SK-N-SH (cell line): Measurements from ENCODE around the gene ZNF277.

Experiments
- ELF1 ChIP-seq: IDR thresholded peaks from 2 replicates; pipeline ENCODE4 v1.4.0; 2012
- MXI1 ChIP-seq: IDR thresholded peaks from 2 replicates; pipeline ENCODE4 v1.6.1; 2012; ENCODE audit warnings: mild to moderate bottlenecking, low read depth, low read length, improper control_type of control experiment
- NFIC ChIP-seq: IDR thresholded peaks from 2 replicates; pipeline ENCODE4 v1.4.0; 2012; ENCODE audit warnings: borderline replicate concordance
- POLR2AphosphoS5 ChIP-seq: IDR thresholded peaks from 2 replicates; pipeline ENCODE4 v1.6.1; 2012; ENCODE audit warnings: low read depth, low read length
- RAD21 ChIP-seq: IDR thresholded peaks from 2 replicates; pipeline ENCODE4 v1.6.1; 2012; ENCODE audit warnings: mild to moderate bottlenecking, low read length
- TF ChIP-seq, protein P1 (sequence below): IDR thresholded peaks from 2 replicates; pipeline ENCODE4 v1.6.1; 2012; ENCODE audit warnings: mild to moderate bottlenecking, low read depth, low read length, moderate library complexity
- TF ChIP-seq, protein P2 (sequence below): fragments of 200-600 bp; sonication (generic); IDR thresholded peaks from 2 replicates; pipeline ENCODE4 v1.6.1; 2017; ENCODE audit warnings: antibody characterized with exemption, mild to moderate bottlenecking, moderate library complexity
- TF ChIP-seq, protein P3 (sequence below): IDR thresholded peaks from 2 replicates; pipeline ENCODE4 v1.4.0; 2012; ENCODE audit warnings: low read depth, borderline replicate concordance

DNA sequence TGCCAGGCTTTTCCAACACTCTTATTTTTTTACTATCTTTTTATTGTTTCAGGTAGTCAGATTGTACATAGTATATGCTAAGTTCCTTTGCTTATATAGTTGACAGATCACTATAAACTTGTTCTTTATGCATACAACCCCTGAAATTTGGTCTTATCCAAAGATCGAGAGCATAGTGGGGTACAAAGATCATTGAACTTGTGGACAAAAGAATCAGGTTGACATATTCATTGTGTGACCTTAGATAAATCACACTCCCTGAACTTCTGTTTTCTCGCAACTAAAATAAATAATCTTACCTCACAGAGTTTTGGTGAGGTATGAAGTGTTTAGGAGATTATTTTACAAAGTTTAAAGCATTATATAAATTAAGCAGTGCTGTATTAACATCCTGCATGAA lies 22.1 kb downstream of the ZNF277 start:
- TF ChIP-seq, protein P1, sequence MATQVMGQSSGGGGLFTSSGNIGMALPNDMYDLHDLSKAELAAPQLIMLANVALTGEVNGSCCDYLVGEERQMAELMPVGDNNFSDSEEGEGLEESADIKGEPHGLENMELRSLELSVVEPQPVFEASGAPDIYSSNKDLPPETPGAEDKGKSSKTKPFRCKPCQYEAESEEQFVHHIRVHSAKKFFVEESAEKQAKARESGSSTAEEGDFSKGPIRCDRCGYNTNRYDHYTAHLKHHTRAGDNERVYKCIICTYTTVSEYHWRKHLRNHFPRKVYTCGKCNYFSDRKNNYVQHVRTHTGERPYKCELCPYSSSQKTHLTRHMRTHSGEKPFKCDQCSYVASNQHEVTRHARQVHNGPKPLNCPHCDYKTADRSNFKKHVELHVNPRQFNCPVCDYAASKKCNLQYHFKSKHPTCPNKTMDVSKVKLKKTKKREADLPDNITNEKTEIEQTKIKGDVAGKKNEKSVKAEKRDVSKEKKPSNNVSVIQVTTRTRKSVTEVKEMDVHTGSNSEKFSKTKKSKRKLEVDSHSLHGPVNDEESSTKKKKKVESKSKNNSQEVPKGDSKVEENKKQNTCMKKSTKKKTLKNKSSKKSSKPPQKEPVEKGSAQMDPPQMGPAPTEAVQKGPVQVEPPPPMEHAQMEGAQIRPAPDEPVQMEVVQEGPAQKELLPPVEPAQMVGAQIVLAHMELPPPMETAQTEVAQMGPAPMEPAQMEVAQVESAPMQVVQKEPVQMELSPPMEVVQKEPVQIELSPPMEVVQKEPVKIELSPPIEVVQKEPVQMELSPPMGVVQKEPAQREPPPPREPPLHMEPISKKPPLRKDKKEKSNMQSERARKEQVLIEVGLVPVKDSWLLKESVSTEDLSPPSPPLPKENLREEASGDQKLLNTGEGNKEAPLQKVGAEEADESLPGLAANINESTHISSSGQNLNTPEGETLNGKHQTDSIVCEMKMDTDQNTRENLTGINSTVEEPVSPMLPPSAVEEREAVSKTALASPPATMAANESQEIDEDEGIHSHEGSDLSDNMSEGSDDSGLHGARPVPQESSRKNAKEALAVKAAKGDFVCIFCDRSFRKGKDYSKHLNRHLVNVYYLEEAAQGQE, result no peak
- TF ChIP-seq POLR2AphosphoS5 (no peak), NFIC (no peak), RAD21 (no peak), ELF1 (no peak), MXI1 (no peak)
- TF ChIP-seq, protein P2, sequence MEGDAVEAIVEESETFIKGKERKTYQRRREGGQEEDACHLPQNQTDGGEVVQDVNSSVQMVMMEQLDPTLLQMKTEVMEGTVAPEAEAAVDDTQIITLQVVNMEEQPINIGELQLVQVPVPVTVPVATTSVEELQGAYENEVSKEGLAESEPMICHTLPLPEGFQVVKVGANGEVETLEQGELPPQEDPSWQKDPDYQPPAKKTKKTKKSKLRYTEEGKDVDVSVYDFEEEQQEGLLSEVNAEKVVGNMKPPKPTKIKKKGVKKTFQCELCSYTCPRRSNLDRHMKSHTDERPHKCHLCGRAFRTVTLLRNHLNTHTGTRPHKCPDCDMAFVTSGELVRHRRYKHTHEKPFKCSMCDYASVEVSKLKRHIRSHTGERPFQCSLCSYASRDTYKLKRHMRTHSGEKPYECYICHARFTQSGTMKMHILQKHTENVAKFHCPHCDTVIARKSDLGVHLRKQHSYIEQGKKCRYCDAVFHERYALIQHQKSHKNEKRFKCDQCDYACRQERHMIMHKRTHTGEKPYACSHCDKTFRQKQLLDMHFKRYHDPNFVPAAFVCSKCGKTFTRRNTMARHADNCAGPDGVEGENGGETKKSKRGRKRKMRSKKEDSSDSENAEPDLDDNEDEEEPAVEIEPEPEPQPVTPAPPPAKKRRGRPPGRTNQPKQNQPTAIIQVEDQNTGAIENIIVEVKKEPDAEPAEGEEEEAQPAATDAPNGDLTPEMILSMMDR, result no peak
- TF ChIP-seq, protein P3, sequence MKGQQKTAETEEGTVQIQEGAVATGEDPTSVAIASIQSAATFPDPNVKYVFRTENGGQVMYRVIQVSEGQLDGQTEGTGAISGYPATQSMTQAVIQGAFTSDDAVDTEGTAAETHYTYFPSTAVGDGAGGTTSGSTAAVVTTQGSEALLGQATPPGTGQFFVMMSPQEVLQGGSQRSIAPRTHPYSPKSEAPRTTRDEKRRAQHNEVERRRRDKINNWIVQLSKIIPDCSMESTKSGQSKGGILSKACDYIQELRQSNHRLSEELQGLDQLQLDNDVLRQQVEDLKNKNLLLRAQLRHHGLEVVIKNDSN, result no peak
